CD14-positive monocyte (primary cell): ENCODE measurements around the gene ADAMTS10. TPM values are rescaled to one million over a fixed set of nuclear protein-coding genes. Genes with fewer than 3 reads are reported as not detected.
A peak's percentile ranks its signal among the peaks of the same experiment; 100 is the strongest.

Source experiments
- DNase-seq, 3 donors: peaks; one replicate each; pipeline ENCODE4 v3.0.0-alpha.2; 2011 to 2022
- H2AFZ ChIP-seq: 2 replicates; pipeline ENCODE4 v1.6.0; 2012; ENCODE audit warnings: mild to moderate bottlenecking, low read depth, low read length, inconsistent platforms; ENCODE audit not compliant: insufficient read depth, poor library complexity, severe bottlenecking
- H3K27ac ChIP-seq, 2 donors: 1 replicate in 1 of 2; 2 replicates in 1 of 2; pipeline ENCODE4 v1.5.1; 2012 to 2013; ENCODE audit warnings: low read length in 2 of 2, control low read depth in 1 of 2, inconsistent platforms in 1 of 2, low read depth in 1 of 2, mild to moderate bottlenecking in 1 of 2
- H3K27me3 ChIP-seq, 2 donors: one replicate each; pipeline versions ENCODE4 v1.6.0 to v1.6.1; 2011 to 2013; ENCODE audit warnings: low read length in 2 of 2; ENCODE audit not compliant: control insufficient read depth in 2 of 2, insufficient read depth in 2 of 2
- H3K36me3 ChIP-seq, 2 donors: replicated peaks in 1 of 2; 1 replicate in 1 of 2; 2 replicates in 1 of 2; pipeline versions ENCODE4 v1.5.1 to v1.6.1; 2012 to 2013; ENCODE audit warnings: low read length in 2 of 2, control low read depth in 1 of 2, inconsistent platforms in 1 of 2, mild to moderate bottlenecking in 1 of 2; ENCODE audit not compliant: insufficient read depth in 2 of 2, control insufficient read depth in 1 of 2
- H3K4me1 ChIP-seq, 2 donors: 1 replicate in 1 of 2; 2 replicates in 1 of 2; pipeline versions ENCODE4 v1.5.1 to v1.6.1; 2012 to 2013; ENCODE audit warnings: low read length in 2 of 2, control low read depth in 1 of 2, inconsistent platforms in 1 of 2, mild to moderate bottlenecking in 1 of 2, moderate library complexity in 1 of 2; ENCODE audit not compliant: insufficient read depth in 2 of 2, control insufficient read depth in 1 of 2
- H3K4me2 ChIP-seq: replicated peaks from 2 replicates; pipeline ENCODE3; 2012; ENCODE audit warnings: low read length, moderate library complexity, mild to moderate bottlenecking; ENCODE audit not compliant: poor library complexity, severe bottlenecking; ENCODE audit errors: extremely low read depth
- H3K4me3 ChIP-seq, 3 experiments: fragments of 200-600 bp in 1 of 3; sonication (generic) in 1 of 3; replicated peaks in 1 of 3; 1 replicate in 2 of 3; 2 replicates in 1 of 3; pipeline ENCODE4 v1.5.1; 2011 to 2013; ENCODE audit warnings: low read length in 3 of 3, mild to moderate bottlenecking in 3 of 3, control low read depth in 2 of 3, low read depth in 2 of 3, inconsistent platforms in 1 of 3, moderate library complexity in 1 of 3
- H3K79me2 ChIP-seq: 2 replicates; pipeline ENCODE4 v1.6.0; 2012; ENCODE audit warnings: mild to moderate bottlenecking, control low read depth, inconsistent platforms, low read length, moderate library complexity; ENCODE audit not compliant: insufficient read depth
- H3K9ac ChIP-seq: 2 replicates; pipeline ENCODE4 v1.6.0; 2017; ENCODE audit warnings: low read length, mild to moderate bottlenecking; ENCODE audit not compliant: insufficient read depth, poor library complexity, severe bottlenecking
- H3K9me3 ChIP-seq, 2 donors: replicated peaks in 1 of 2; 1 replicate in 1 of 2; 2 replicates in 1 of 2; pipeline versions ENCODE4 v1.5.1 to v1.6.1; 2012 to 2013; ENCODE audit warnings: low read length in 2 of 2, control low read depth in 1 of 2; ENCODE audit not compliant: control insufficient read depth in 1 of 2, insufficient read depth in 1 of 2
- H4K20me1 ChIP-seq: 2 replicates; pipeline ENCODE4 v1.6.0; 2012; ENCODE audit warnings: mild to moderate bottlenecking, low read length, control low read depth, moderate library complexity; ENCODE audit not compliant: insufficient read depth
- H3K27ac Mint-ChIP-seq, 7 donors: one replicate each; pipeline ENCODE4 v1.8.0; 2020; ENCODE audit warnings: mild to moderate bottlenecking in 7 of 7, mixed read lengths in 7 of 7, moderate library complexity in 6 of 7, inconsistent platforms in 2 of 7
- H3K27me3 Mint-ChIP-seq, 3 donors: one replicate each; pipeline ENCODE4 v1.8.0; 2021 to 2022; ENCODE audit warnings: low read depth in 3 of 3, mild to moderate bottlenecking in 3 of 3, mixed read lengths in 3 of 3, moderate library complexity in 3 of 3, inconsistent platforms in 1 of 3
- H3K36me3 Mint-ChIP-seq, 2 donors: one replicate each; pipeline ENCODE4 v1.8.0; 2020; ENCODE audit warnings: mixed read lengths in 2 of 2, inconsistent platforms in 1 of 2, mild to moderate bottlenecking in 1 of 2
- H3K4me1 Mint-ChIP-seq: one replicate; pipeline ENCODE4 v1.8.0; 2020; ENCODE audit warnings: mild to moderate bottlenecking, mixed read lengths
- H3K4me3 Mint-ChIP-seq, 2 donors: one replicate each; pipeline ENCODE4 v1.8.0; 2020; ENCODE audit warnings: mild to moderate bottlenecking in 2 of 2, mixed read lengths in 2 of 2, moderate library complexity in 1 of 2
- H3K9me3 Mint-ChIP-seq, 7 donors: one replicate each; pipeline ENCODE4 v1.8.0; 2020 to 2022; ENCODE audit warnings: mixed read lengths in 7 of 7, mild to moderate bottlenecking in 6 of 7, moderate library complexity in 6 of 7, inconsistent platforms in 2 of 7
- CTCF ChIP-seq: fragments of 200-600 bp; IDR thresholded peaks from one replicate; pipeline ENCODE4 v1.8.0; 2022; ENCODE audit warnings: antibody characterized with exemption, mild to moderate bottlenecking
- WGBS: methylation state at CpG from one replicate; pipeline ENCODE4 v1.1.5; 2013; ENCODE audit warnings: missing lambda C conversion rate; ENCODE audit not compliant: insufficient coverage; 5-methylcytosine and 5-hydroxymethylcytosine counted together
- intact Hi-C, 2 donors: fragments of 100-400 bp; cut with micrococcal nuclease; formaldehyde crosslinking; loops; one replicate each; pipeline versions ENCODE4 v1.15.0 to v1.15.1; 2023
- polyA plus RNA-seq, 3 donors: library from polyadenylated mRNA; depleted of rRNA in 1 of 3; unstranded in 2 of 3; stranded (reverse) in 1 of 3; fragments of 300-500 nt in 2 of 3; fragments of >200 nt in 1 of 3; fragmentation: Illumina TruSeq in 2 of 3; gene quantifications; 1 replicate in 2 of 3; 2 replicates in 1 of 3; pipeline ENCODE4 v1.2.3, GENCODE V29; 2012 to 2021

ADAMTS10 gene
- polyA plus RNA-seq, 3 donors: 2.3 TPM; not detected in 2

- Histone ChIP-seq H4K20me1 (no peaks in the 10 kb centered on the region), H3K4me2 (no peak overlapping the region), H3K27me3 (peaks cover 4 to 31% of the 10 kb centered on the region in 2 donors), H2AFZ (no peak overlapping the region), H3K4me3 (no peak overlapping the region), H3K79me2 (no peaks in the 10 kb centered on the region), H3K9me3 (peaks cover 26 to 43% of the 10 kb centered on the region in 2 donors), H3K36me3 (no peaks in the 10 kb centered on the region), H3K27ac (no peak overlapping the region), H3K9ac (no peak overlapping the region), H3K4me1 (peaks cover 15% of the 10 kb centered on the region in 2 donors)
- WGBS: 92% methylated on average over 12 of the region's 15 CpGs
- Mint-ChIP-seq H3K4me3 (no peak overlapping the region), H3K4me1 (peaks cover 15% of the 10 kb centered on the region), H3K27ac (no peak overlapping the region), H3K9me3 (peaks cover 22 to 39% (median 34%) of the 10 kb centered on the region in 7 donors), H3K27me3 (peaks cover 29 to 36% (median 31%) of the 10 kb centered on the region in 3 donors), H3K36me3 (peaks cover 4 to 10% of the 10 kb centered on the region in 2 donors)
- intact Hi-C loops: no loop called here
- TF ChIP-seq CTCF: no peak
- no peak for DNase-seq
Observed at GRCh38 chr19:8595651-8596050, 14.9 kb downstream of the ADAMTS10 start.

- H3K4me3 Mint-ChIP-seq: peak overlapping the region in 1 of 2 donors; percentile 57
- H2AFZ ChIP-seq: no peak overlapping the region
- intact Hi-C loops: no loop called here
- peaks cover 28 to 39% (median 33%) of the 10 kb centered on the region in 3 donors for H3K27me3 Mint-ChIP-seq
- H4K20me1 ChIP-seq: no peaks in the 10 kb centered on the region
- 92% methylated on average over 1 of the region's 2 CpGs for WGBS
- H3K4me2 ChIP-seq: no peak overlapping the region
- H3K4me1 Mint-ChIP-seq: peaks cover 15% of the 10 kb centered on the region
- H3K9me3 Mint-ChIP-seq: peaks cover 22 to 38% (median 33%) of the 10 kb centered on the region in 7 donors
- H3K9me3 ChIP-seq: peaks cover 26 to 43% of the 10 kb centered on the region in 2 donors
- H3K9ac ChIP-seq: no peak overlapping the region
- H3K79me2 ChIP-seq: no peaks in the 10 kb centered on the region
- H3K36me3 Mint-ChIP-seq: peaks cover 4 to 10% of the 10 kb centered on the region in 2 donors
- DNase-seq: no peak
- TF ChIP-seq CTCF: no peak
- no peak overlapping the region for H3K4me3 ChIP-seq
- no peak overlapping the region for H3K27ac Mint-ChIP-seq
- H3K4me1 ChIP-seq: peaks cover 15% of the 10 kb centered on the region in 2 donors
- H3K27ac ChIP-seq: no peak overlapping the region
- peaks cover 4 to 31% of the 10 kb centered on the region in 2 donors for H3K27me3 ChIP-seq
- H3K36me3 ChIP-seq: no peaks in the 10 kb centered on the region
Observed at GRCh38 chr19:8593931-8594330, 16.6 kb downstream of the ADAMTS10 start.
